Fibroblast of lung (primary cell): ENCODE measurements around the gene C3orf20. TPM values are rescaled to one million over a fixed set of nuclear protein-coding genes. Genes with fewer than 3 reads are reported as not detected.

Experiments
- DNase-seq, 2 donors: peaks; one replicate each; pipeline versions ENCODE4 v3.0.0 to v3.0.0-alpha.2; 2010; ENCODE audit warnings: low read depth in 2 of 2
- H2AFZ ChIP-seq: 2 replicates; pipeline ENCODE4 v1.5.1; 2012; ENCODE audit warnings: low read length, control low read depth, inconsistent platforms
- H3K27ac ChIP-seq: 2 replicates; pipeline ENCODE4 v1.5.1; 2011; ENCODE audit warnings: low read length, control low read depth; ENCODE audit not compliant: insufficient read depth
- H3K27me3 ChIP-seq: 2 replicates; pipeline ENCODE4 v1.5.1; 2011; ENCODE audit warnings: mild to moderate bottlenecking, low read length; ENCODE audit not compliant: control insufficient read depth, insufficient read depth
- H3K36me3 ChIP-seq: 2 replicates; pipeline ENCODE4 v1.5.1; 2011; ENCODE audit warnings: low read length; ENCODE audit not compliant: control insufficient read depth, insufficient read depth
- H3K4me1 ChIP-seq: 2 replicates; pipeline ENCODE4 v1.5.1; 2011; ENCODE audit warnings: low read length; ENCODE audit not compliant: control insufficient read depth, insufficient read depth; ENCODE audit errors: extremely low read depth
- H3K4me2 ChIP-seq: 2 replicates; pipeline ENCODE4 v1.5.1; 2011; ENCODE audit warnings: low read length, control low read depth; ENCODE audit not compliant: insufficient read depth; ENCODE audit errors: extremely low read depth
- H3K4me3 ChIP-seq, 4 experiments: fragments of 200-600 bp in 1 of 4; sonication (generic) in 1 of 4; replicated peaks in 1 of 4; 2 replicates each; pipeline ENCODE4 v1.5.1; 2011 to 2016; ENCODE audit warnings: low read length in 4 of 4, low read depth in 3 of 4, mild to moderate bottlenecking in 3 of 4, control low read depth in 2 of 4, inconsistent platforms in 1 of 4, mixed read lengths in 1 of 4; ENCODE audit not compliant: insufficient read depth in 1 of 4; ENCODE audit errors: control extremely low read depth in 1 of 4
- H3K79me2 ChIP-seq: 2 replicates; pipeline ENCODE4 v1.5.1; 2012; ENCODE audit warnings: mild to moderate bottlenecking, low read length, inconsistent platforms; ENCODE audit not compliant: control insufficient read depth, insufficient read depth
- H3K9ac ChIP-seq: 2 replicates; pipeline ENCODE4 v1.5.1; 2011; ENCODE audit warnings: mild to moderate bottlenecking, low read length, control low read depth; ENCODE audit not compliant: insufficient read depth
- H3K9me3 ChIP-seq: 2 replicates; pipeline ENCODE4 v1.5.1; 2012; ENCODE audit warnings: low read depth, low read length; ENCODE audit not compliant: control insufficient read depth, insufficient read depth
- H4K20me1 ChIP-seq: 2 replicates; pipeline ENCODE4 v1.5.1; 2011; ENCODE audit warnings: low read length; ENCODE audit not compliant: control insufficient read depth, insufficient read depth; ENCODE audit errors: extremely low read depth
- CTCF ChIP-seq, 2 donors: IDR thresholded peaks in 1 of 2; conservative IDR thresholded peaks in 1 of 2; 1 replicate in 1 of 2; 2 replicates in 1 of 2; pipeline ENCODE4 v1.5.1; 2011 to 2012; ENCODE audit warnings: low read length in 2 of 2, control low read depth in 1 of 2, inconsistent platforms in 1 of 2, low read depth in 1 of 2, mild to moderate bottlenecking in 1 of 2
- EZH2 ChIP-seq: IDR thresholded peaks from 2 replicates; pipeline ENCODE4 v1.5.1; 2012; ENCODE audit warnings: low read length, control low read depth, mild to moderate bottlenecking; ENCODE audit errors: missing control alignments
- polyA plus RNA-seq, 2 donors: library from polyadenylated mRNA; depleted of rRNA in 1 of 2; stranded (reverse) in 1 of 2; unstranded in 1 of 2; fragments of >200 nt; gene quantifications; 2 replicates each; pipeline ENCODE4 v1.2.1, GENCODE V29; 2011 to 2012; ENCODE audit warnings: missing spikeins in 1 of 2
- total RNA-seq: library from RNA; depleted of rRNA; stranded (reverse); fragments of >200 nt; gene quantifications from 2 replicates; pipeline ENCODE4 v1.2.1, GENCODE V29; 2014

Gene C3orf20
- total and polyA plus RNA-seq, 2 donors (not counting 1 experiment from before 2014, with no cell fraction given) = not detected

DNA sequence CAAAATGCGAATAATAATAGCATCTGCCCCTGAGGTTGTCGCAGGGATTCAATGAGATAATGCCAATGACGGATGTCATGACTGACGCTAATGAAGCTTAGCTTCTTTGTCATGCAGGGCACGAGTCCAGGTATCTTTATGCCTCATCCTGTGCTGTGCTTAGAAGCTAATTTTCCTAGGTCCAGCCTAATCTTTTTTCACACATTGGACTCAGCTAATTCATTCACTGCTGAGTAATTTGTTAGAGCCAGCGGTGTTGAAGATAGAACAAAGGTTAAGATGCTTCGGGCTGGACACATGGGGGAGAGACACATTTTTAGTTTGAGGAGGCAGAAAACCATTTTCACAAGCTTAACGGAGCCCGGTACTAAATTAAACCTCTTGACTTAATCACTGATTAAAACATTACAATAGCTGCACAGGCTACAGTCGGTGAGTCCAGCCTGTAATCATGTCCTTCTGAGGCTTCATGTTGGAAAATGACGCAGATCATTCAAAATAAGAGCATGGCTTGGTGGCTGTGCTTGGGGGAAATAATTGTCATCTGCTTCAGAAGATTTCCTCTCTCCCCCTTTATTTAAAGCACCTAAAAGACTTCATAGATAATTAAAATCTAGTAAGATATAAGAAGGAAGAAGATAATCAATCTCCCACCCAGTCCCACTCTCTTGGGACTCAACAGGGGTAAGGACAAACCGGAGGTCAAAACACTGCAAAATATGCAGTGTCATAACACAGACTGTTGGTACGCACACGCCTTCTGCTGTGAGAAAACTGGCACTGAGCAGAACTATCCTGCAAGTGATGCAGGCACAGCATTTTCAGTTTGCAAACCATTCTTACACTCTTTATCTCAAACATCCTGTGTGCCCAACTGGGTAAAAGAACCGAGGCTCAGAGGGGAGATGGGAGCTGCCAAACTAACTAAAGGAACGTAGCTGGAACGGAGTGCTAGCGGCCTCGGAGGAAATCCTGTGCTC is 26.7 kb upstream of the C3orf20 start:
- Histone ChIP-seq H3K9me3 (no peaks in the 10 kb centered on the region), H3K27ac (no peak overlapping the region), H3K9ac (no peak overlapping the region), H4K20me1 (no peaks in the 10 kb centered on the region), H3K4me2 (no peak overlapping the region), H3K27me3 (peaks cover 2% of the 10 kb centered on the region), H3K79me2 (peaks cover 12% of the 10 kb centered on the region), H2AFZ (no peak overlapping the region), H3K4me3 (no peak overlapping the region), H3K36me3 (no peaks in the 10 kb centered on the region), H3K4me1 (no peaks in the 10 kb centered on the region)
- DNase-seq = no peak
- TF ChIP-seq EZH2 (no peak), CTCF (conservative IDR thresholded peaks at IDR 0.05 in 1 of 2, IDR thresholded peaks at IDR 0.05 in 1 of 2; ENCODE audit: low read depth in 1 of 2, low read length in 2 of 2) (no peak)

DNA sequence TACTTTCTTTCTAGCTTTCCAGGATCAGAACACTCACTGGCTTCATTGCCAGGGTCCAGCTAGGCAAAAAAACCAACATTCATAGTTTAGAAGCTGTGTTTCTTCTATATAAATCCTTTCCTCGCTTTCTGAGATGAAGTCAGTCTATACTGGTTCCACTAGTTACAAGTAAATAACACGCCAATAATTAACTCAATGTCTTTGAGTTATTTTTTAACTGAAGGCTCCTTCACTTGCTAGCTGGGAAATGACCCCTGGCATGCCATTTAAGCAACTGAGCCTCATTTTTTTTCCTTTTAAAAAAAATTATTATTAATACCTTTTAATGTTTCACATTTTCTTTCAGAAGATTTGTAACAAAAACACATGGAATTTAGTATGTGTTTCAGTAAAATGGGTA is 25.5 kb upstream of the C3orf20 start:
- H3K4me3 ChIP-seq = no peak overlapping the region
- no peaks in the 10 kb centered on the region for H4K20me1 ChIP-seq
- H3K27me3 ChIP-seq = no peaks in the 10 kb centered on the region
- no peaks in the 10 kb centered on the region for H3K9me3 ChIP-seq
- H3K9ac ChIP-seq = no peak overlapping the region
- no peak overlapping the region for H3K27ac ChIP-seq
- H2AFZ ChIP-seq = no peak overlapping the region
- H3K4me2 ChIP-seq = no peak overlapping the region
- no peaks in the 10 kb centered on the region for H3K4me1 ChIP-seq
- DNase-seq = no peak
- no peak for TF ChIP-seq EZH2
- TF ChIP-seq CTCF (conservative IDR thresholded peaks at IDR 0.05 in 1 of 2, IDR thresholded peaks at IDR 0.05 in 1 of 2; ENCODE audit: low read depth in 1 of 2, low read length in 2 of 2) = no peak
- H3K79me2 ChIP-seq = peaks cover 17% of the 10 kb centered on the region
- H3K36me3 ChIP-seq = no peaks in the 10 kb centered on the region

DNA sequence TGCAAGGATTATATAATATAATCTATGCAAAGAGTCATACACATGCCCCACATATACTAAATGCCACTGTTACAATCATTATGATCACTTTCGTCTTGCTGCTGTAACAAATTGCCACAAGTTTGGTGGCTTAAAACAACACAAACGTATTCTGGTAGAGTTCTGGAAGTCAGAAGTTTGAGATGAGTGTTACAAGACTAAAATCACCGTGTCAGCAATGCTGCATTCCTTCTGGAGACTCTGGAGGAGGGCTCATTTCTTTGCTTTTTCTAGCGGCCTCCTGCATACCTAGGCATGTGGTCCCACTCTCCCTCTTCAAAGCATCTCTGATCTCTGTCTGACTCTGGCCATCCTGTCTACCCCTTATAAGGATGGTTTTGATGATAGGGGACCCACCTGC is 24.7 kb upstream of the C3orf20 start:
- Histone ChIP-seq H3K9ac (no peak overlapping the region), H3K36me3 (no peaks in the 10 kb centered on the region), H3K9me3 (no peaks in the 10 kb centered on the region), H3K4me3 (no peak overlapping the region), H4K20me1 (no peaks in the 10 kb centered on the region), H3K27ac (no peak overlapping the region), H3K4me1 (no peaks in the 10 kb centered on the region), H3K27me3 (no peaks in the 10 kb centered on the region), H2AFZ (no peak overlapping the region), H3K79me2 (peaks cover 17% of the 10 kb centered on the region), H3K4me2 (no peak overlapping the region)
- no peak for TF ChIP-seq CTCF (conservative IDR thresholded peaks at IDR 0.05 in 1 of 2, IDR thresholded peaks at IDR 0.05 in 1 of 2; ENCODE audit: low read depth in 1 of 2, low read length in 2 of 2)
- no peak for TF ChIP-seq EZH2
- DNase-seq = no peak
